Measurements from ENCODE around the gene KIF5C.

DNA sequence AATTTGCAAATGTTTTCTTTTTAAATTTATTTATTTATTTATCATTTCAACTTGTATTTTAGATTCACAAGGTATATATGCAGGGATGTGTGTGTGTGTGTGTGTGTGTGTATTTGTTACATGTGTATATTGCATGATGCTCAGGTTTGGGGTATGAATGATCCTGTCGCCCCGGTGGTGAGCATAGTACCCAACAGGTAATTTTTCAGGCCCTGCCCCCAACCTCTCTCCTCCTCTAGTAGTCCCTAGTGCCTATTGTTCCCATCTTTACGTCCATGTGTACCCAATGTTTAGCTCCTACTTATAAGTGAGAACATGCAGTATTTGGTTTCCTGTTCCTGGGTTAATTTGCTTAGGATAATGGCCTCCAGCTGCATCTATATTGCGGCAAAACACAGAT is 33.0 kb upstream of the KIF5C start:
- TF ChIP-seq, protein P1, sequence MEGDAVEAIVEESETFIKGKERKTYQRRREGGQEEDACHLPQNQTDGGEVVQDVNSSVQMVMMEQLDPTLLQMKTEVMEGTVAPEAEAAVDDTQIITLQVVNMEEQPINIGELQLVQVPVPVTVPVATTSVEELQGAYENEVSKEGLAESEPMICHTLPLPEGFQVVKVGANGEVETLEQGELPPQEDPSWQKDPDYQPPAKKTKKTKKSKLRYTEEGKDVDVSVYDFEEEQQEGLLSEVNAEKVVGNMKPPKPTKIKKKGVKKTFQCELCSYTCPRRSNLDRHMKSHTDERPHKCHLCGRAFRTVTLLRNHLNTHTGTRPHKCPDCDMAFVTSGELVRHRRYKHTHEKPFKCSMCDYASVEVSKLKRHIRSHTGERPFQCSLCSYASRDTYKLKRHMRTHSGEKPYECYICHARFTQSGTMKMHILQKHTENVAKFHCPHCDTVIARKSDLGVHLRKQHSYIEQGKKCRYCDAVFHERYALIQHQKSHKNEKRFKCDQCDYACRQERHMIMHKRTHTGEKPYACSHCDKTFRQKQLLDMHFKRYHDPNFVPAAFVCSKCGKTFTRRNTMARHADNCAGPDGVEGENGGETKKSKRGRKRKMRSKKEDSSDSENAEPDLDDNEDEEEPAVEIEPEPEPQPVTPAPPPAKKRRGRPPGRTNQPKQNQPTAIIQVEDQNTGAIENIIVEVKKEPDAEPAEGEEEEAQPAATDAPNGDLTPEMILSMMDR (IDR thresholded peaks at IDR 0.05; ENCODE audit: insufficient read depth, low read depth, low read length): no peak
- TF ChIP-seq EZH2 (IDR thresholded peaks at IDR 0.05; ENCODE audit: insufficient read depth, low read length): no peak

All from astrocyte (in vitro differentiated cells and primary cell).